Measurements from ENCODE around the gene SH3RF3.

The SH3RF3 gene

DNA sequence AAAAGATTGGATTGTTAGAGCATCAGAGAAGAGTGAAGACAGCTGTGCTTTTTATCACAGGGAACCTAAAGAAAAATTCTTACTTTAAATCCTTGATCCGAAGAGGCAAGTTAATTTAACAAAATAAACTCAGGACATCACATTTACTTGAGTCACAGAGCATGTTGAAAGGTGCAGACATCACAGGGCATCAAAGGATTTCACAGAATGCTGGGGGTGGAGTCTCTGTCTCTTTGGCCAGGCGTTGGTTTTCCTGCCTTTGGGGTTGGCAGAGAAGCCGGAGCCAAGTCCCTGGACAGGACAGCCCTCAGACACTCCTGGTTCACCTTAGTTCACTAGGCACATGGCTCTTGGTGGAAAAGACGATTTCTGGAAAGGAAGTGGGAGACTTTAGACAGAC lies 56.3 kb downstream of the SH3RF3 start:
- no peak for DNase-seq

DNA sequence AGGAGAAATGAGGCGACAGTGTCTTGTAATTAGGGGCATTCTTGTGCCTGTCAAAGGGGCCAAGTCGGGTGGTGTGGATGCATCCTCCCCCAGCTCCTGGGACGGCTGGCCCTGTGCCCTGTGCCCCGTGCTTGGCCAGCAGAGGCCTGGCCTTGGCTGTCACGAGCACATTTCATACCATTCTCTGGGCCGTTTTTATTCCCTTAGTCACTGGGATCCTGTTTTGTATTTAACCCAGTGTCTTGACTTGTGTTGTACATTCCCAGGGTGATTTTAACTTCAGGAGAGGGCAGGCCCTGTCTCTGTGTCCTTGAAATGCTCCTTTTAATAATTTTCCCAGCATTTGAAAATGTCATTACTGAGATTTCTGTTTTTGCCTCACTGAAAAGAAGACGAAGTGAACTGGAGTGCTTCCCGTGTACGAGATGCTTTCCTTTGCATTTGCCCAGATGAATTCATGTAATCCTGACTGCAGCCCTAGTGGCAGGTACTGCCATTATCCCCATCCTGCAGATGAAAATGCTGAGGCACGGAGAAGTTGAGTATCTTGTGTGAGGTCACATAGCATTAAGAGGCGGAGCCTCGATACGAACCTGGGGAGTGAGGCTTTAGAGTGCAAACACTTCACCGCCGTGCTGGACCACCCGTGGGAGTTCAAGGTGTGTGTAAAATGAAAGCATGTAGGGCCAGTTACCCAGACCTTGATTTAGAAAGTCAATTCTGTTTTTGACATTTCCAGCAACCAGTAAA lies 57.0 kb downstream of the SH3RF3 start:
- no peak for DNase-seq

DNA sequence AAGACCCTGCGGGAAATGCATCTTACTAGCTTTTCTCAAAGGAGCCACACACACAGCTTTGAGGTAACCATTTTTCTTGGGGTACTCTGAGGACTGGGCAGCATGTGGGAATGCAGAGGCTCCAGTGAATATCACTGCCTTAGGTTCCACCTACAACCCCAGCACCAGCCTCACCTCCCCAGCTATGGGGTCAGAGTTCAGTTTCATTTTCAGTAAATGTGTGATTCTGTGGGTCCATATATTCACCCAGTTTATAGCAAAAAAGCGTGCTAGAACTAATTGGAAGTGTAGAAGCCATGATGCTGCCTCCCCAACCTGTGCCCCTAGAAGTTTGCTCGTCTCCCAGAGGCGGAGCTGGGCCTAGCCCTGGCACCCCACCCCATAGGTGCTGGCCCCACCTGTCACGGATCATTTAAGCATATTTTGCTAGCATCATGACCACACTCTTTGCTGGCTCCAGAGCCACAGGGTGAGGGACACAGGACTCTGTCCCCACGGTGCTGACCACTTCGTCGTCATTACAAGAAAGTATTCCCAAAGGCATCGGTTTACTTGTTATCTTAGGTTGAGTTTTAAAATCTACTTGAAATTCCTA lies 57.7 kb downstream of the SH3RF3 start:
- DNase-seq: no peak

DNA sequence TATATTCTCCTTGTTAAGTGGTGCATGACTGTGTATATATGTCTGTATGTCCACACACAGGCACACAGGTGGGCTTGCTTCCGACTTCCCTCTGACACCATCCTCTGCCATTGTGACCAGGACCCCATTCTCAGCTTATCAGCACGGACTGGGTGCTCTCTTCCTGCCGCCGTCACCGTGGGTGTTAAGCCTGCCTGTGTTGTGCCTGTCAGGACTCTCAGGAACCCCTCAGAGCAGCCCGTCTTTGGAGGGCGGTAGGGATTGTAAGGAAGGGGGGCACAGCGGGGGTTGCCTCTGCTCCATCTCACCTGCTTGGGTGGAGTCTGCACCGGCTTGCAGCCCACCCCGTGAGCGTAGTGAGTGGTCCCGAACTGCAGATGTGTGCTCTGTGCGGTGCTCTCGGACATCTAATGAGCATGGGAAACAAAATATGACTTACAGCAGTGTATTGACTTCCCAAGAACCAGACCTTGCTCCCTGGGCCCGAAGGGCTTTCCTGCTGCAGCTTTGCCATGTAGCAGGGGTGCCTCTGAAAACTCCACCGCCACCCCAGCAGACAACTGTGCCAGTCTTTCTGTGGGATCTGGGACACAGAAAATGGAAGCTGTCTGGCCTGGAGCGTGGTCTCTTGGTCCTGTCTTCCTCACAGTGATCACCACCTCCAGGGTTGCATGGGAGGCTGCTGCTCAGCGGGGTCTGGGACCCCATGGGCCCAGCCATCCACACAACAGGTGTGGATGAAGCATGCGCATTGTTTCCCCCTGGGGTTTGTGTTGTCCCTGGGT lies 58.9 kb downstream of the SH3RF3 start:
- DNase-seq: no peak

DNA sequence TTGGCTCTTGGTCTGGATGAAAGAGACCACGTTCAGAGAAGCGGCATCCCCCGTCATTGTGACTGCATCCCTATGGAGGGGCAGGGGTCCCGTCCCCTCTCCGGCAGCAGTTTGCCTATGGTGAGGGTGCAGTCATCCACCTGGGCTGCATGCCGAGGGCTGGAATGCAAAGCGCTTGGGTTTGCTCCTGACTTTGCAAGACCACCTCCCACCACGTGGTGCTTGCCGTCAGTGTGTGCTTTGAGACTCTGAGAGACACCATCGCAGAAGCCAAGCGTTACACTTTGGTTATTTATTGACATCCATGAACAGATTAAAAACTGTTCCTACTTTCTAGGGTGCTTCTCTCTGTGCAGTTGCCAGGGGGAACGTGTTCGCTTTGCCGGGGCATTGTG lies 59.5 kb downstream of the SH3RF3 start:
- DNase-seq: no peak

DNA sequence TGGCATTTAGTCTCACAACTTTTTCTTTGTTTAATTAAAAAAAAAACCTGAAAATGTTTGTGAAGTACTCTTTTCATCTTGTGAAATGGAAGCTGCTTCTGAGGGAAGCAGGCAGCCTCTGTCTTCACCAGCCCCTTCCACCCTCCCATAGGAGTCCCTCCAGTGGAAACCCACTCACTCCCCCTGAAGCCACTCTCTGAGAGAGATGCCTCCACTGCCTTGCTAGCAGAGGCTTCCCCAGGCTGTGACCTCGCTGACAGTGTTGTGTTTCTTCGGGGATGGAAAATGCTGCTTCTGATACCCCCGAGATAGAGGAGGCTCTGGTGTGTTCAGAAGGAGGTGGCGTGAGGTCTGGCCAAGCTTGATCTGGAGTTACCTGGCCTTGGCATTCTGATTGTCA lies 59.9 kb downstream of the SH3RF3 start:
- no peak for DNase-seq

DNA sequence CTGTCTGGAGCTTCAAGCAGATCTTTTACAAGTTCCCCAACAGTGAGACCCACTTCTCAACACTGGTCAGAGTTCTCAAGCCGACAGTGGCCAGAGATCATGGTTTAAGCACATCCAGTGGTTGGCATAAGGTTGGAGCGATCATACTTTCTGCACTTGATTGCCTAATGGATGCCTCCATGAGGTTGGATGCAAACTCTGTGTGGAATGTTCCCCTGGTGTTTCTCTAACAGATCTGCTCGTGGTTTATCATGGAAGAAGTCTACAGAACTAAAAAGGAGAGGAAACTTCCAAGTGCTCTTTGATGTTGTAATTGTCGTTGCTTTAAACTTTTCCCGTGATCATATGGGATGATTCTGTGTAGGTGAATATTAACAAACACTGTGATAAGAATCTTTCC lies 60.7 kb downstream of the SH3RF3 start:
- no peak for DNase-seq

DNA sequence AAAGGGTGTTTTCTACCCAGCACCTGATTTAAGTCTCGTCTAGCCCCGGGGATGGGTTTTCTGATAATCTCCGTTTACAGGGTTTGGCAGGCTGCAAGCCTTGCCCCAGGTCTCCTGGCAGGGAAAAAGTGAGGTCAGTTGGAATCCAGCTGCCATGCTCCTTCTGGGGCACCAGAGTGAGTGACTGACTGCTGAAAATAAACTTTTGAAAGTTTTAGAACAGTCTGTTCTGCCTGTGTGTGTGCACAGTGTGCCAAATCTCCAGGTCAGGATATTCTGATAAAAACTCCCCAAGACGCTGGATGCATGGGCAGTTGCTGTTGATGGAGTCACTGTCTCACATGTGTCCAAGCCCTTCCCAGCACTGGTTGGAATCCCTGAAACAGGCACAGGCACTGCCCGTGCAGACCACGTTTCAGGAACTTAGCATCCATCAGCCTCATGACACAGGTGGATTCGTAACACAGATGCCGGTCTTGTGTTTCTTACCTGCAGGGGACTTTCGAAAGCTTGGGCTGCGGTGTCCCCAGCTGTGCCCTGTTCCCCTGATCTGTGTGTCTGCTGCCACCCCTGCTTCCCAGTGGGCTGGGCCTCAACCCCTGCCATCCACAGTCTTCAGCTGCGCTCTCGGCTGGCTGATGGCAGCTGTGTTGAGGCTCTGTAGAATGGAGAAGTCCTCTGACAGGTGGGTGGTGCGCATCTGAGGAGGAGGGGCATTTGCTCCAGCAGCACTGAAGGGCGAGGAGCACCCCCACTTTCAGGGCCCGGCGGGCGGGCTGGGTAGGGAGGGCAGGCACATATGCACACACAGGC lies 65.0 kb downstream of the SH3RF3 start:
- DNase-seq: no peak

DNA sequence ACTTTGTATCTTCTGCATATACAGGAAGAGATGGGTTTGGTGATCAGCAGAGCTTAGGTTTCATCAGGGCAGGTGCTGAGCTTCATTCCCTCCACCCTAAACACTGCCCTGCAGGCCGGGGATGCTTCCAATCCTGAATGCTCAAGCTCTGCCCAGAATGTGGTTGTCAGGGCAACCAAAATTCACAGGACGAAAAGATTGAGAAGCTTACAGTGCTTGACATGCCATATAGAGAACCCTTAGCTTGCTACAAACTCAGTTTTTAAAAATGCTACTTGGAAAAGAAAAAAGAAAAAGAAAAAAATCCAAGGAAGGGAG lies 65.6 kb downstream of the SH3RF3 start:
- DNase-seq: no peak

DNA sequence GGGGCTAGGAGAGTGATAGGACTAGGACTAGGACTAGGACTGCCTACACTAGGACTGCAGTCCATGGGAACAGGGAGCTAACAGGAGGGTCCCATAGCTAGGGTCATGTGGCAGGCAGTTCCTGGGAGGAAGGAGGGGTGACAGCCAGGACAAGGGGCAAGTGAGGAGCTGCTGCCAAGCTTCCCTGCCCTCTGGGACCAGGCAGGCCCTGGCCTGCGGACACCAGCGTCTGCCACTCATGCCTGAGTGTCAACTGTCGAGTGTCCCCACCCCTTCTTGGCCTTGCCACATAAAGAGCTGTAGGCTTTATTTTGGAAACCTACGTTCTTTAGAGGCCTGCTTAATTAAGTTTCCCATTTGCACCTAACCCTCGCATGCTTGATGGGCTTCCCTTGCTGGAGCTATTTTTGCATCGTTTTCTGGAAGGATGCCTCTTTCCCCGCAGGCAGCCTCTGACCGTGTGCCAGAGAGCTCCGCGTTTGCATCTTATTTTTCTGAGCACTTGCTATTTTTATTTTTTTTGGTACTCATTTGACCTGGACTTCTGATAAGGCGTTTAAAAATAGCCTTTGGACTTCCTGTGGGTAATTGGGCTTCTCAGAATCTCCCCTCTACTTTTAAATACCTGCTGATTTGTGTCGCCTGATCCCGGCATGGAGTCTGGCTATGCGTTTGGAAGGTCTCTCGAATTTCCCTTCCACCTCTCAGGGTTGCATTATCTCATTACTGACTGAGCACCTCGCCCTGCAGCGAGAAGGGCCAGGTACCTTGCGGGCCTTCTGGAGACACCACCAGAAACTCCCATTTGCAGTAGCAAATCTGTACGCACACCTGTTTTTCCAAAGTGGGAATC lies 66.4 kb downstream of the SH3RF3 start:
- no peak for DNase-seq

DNA sequence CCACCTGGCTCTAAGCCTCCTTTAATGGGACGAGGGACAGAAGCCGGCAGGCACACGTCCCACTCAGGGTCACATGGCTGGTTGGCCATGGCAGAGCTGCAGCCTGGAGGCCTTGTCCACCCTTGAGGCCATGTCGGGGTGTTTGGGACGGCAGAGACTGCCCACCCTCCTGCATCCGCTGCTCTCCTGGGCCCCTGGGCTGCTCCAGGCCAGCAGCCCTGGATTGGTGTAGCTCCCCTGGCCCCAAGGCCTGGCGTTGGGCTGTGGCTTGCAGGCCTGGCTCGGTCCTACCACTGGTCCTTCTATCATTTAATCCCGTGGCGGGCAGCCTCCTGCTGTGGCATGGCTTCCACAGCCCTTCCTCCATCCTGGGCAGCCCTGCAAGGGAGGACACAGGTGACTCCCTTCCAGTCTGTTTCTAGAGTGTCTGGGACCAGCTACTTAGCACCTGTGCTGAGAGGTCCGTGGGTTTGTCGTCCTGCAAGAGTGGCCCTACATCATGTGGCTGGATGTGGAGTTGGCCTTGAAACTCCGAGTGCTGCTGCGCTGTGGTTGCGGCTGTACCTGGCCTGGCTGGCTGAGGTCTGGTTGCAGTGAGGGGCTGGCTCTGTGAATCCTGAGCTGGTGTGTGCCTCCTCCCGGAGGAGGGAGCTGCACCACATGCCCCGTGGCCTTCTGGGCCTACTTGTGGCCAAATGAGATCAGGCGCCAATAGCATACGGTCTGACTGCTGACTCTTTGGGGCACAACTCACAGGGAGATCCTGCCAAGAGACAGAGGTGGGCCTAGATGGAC lies 67.3 kb downstream of the SH3RF3 start:
- no peak for DNase-seq

DNA sequence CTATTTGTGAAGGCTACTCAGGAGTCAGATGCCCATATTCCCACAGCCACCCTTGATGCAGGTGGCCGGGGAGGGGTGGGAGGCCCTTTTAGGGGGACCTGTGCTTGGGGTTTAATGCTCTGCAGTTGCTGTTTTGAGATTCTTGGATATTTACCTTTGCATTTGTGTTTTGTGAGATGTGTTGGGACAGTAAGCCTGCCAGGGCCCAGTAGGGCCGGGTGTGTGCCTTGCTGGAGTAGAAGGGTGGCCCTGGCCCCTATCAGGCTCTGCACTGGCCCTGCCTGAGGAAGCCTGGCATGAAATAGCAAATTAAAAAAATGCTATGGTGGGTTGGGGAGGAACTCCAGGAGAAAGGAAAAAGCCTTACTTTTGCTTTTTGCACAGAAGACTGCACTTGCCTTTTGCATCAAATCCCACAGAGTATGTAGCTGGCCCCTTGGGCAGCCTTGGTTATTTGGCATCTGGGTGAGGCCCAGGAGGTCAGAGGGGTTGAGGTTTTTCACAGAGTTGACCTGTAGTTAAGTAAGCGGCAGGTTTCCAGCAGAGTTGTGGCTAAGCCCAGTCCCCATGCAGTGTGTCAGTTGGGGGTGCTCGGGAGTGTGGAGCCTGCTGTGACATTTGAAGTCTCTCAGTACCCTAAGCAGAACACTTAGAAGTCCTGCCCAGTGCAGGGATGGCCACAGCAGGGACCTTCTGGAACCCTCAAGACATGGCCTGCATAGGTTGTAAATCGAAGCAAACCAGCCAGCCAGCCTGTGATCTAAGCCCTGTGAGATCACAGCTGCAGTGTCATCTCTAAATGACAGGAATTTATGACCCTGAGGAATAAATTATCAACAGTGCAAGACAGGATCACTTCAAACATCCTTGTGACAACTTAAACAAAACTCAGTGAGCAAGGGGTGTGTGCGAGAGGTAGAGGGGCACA lies 68.8 kb downstream of the SH3RF3 start:
- no peak for DNase-seq

DNA sequence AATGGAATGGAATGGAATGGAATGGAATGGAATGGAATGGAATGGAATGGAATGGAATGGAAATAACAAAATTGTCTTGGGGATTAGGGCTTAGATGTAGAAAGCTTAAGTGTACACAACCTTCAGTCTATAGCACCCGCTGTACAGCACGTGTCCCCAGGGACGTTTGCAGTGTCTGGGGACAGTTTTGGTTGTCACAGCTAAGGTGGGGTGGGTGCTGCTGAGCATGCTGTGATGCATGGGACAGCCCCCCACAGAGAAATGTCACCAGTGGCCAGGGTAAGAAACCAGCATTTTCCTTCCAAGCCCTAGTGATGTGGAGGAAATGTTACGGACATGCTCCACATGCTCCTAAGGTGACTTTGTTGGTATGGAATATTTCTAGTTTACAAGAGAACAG lies 70.8 kb downstream of the SH3RF3 start:
- DNase-seq: no peak

DNA sequence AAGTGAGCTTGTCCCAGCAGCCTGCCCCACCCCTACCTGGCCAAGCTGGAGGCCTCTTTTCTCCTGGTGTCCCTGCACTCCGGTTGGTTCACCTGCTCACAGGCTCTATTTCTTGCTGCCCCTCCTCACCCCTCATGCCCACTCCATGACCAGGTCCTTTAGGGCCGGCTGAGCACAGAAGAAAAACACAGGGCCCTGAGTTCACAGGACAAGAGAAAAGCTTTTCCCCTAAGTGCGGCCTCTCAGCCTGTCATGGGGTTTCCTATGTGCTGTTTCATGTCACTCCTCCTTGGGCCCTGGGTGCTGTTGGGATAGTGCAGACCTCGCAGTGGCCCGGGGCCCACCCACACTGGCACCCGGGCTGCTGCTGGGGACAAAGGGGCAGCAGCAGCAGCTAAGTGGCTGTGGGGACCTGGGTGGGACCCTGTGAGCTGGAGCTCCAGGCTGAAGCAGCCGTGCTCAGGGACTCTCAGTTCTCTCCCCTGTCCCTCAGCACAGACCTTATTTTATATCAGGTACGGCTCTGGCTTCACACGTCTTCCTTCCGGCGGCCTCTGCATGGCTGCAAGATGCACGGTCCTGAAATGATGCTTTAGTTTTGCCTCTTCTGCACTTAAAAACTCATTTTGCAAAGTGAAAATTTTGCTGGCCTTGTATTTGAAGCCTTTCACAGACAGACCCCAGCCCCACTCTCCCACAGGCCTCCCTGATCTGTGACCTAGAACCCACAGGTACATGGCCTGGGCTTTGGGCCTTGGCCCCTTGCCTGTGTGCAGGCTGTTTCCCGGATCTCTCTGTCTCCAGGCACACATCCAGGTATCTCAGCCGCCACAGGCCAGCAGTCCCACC lies 71.8 kb downstream of the SH3RF3 start:
- DNase-seq: no peak

DNA sequence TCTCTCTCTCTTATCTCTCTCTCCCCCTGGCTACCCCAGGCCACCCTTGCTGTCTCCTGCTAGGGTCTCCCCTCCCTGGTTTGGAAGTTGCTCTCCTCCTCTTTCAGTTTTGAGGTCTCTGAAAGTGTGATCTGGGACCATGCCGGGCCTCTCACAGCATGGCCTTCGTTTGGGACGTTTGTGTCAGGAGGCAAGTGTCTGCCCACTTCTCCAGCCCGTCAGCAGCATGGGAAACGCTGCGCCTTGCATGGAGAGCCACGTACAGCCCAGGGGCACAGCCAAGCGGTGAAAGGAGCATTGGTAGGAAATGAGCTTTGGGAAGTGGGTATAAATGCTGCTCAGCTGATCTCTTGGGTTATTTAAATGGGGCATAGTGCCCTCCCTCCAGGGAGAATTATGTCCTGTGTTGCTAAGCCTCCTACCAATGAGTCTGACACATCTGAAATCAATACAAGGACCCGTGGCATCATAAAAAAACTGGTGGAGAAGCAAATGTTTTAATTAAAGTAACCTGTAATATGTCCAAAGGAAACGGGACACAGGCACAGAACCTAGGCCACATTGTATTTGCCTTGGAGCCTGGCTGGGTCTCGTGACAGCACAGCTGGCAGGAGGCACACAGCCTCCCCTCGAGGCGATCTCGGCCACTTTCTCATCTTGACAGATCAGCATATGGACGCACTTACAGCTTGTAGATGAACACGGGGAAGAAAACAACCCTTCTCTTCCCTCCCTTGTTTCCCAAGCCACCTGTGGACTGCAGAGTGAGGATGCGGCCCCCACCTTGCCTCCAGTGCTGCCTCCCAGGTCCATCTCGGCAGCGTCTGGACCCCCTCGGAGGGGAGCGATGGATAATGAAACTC lies 72.7 kb downstream of the SH3RF3 start:
- DNase-seq: no peak

DNA sequence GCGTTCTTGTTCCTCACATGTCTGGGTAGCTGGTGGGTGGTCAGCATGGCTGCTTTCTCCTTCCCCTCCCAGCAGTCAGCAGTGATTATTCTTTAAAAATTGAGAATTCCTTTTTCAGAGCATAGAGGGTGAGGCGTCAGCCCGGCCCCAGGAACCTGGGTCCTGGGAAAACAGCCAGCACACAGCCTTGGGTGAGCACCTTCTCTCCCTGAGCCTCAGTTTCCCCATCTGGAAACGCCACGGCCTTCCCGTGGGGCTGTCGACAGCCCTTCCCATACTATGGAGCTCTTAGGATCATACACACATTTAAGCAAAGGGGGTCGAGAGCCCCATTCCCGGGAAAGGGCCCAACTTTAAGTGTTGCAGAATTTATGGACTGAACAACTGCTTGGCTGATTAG lies 73.5 kb downstream of the SH3RF3 start:
- DNase-seq: no peak

DNA sequence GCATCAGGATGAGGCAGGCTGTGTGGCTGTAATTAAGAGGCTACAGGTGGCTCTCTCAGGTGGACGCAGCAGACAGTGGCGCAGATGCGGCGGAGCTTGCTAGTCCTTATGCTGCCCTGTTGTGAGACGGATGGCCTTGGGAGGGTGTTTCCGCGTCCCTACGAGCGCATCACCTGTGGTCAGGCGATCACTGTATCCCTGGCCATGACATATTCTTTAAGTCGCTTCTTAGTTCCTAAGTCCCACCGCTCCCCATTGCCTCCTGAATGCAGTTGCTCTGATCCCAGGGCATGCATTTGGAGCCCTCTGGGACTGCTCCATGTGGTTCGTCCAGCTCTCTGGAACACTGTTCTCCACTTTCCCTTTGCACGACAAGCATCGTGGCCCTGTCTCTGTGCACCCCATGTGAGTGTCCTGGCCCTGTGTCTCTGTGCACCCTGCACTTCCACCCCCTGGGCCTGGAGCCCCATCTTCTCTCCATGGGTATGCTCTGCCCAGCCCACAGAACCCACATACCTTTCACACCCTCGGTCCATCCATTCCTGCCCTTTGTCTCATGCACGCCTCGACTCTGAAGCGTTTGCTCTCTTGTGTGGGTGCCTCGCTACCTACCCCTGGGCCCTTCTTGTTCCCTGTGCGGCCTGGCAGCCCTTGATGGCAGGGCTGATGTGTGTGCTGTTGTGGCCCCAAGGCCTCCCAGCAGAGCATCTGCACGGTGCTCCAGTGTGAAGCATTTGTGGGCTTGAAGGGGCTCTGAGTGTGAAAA lies 74.4 kb downstream of the SH3RF3 start:
- no peak for DNase-seq

DNA sequence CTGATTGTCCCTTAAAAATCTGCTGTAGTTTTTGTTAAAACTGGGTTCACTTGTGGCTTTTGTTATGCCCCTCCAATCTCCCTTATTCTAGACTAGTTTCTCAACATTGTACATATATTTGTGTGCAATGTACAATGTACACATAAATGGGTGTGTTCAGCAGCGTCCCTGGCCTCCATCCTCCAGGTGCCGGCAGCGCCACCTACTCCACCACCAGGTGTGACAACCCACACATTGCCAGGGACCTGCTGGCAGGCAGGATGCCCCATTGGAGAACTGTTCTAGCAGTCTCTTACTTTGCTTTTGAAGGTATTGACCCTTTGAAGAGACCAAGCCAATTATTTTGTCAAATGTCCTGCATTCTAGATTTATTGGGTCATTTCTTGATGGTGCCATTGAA lies 75.4 kb downstream of the SH3RF3 start:
- DNase-seq: no peak

All from NCI-H2081 treated with DMSO at 0.1 percent for 48 hours (cell line).